HL-60 (cell line): ENCODE measurements around the gene ESRRB.

Experiments
- DNase-seq, 2 experiments: peaks; one replicate each; pipeline ENCODE4 v3.0.0-alpha.2; 2010 to 2020; ENCODE audit warnings: low read depth in 1 of 2, low spot score in 1 of 2
- H3K27ac ChIP-seq: fragments of 250-450 bp; sonication (Bioruptor Pico); replicated peaks from 2 replicates; pipeline ENCODE4 v1.5.1; 2020; ENCODE audit warnings: mild to moderate bottlenecking, moderate library complexity
- H3K27me3 ChIP-seq: fragments of 250-450 bp; sonication (Bioruptor Pico); 2 replicates; pipeline ENCODE4 v1.5.1; 2021; ENCODE audit warnings: mild to moderate bottlenecking, moderate library complexity; ENCODE audit not compliant: insufficient read depth, poor library complexity, severe bottlenecking
- H3K4me3 ChIP-seq: replicated peaks from 2 replicates; pipeline ENCODE4 v1.5.1; 2011; ENCODE audit warnings: mild to moderate bottlenecking, control low read depth, low read length; ENCODE audit not compliant: insufficient read depth
- GABPA ChIP-seq: IDR thresholded peaks from 2 replicates; pipeline ENCODE4 v1.6.1; 2012; ENCODE audit warnings: low read depth
- POLR2AphosphoS5 ChIP-seq: IDR thresholded peaks from 2 replicates; pipeline ENCODE4 v1.6.1; 2012; ENCODE audit warnings: low read depth
- SPI1 ChIP-seq: IDR thresholded peaks from 2 replicates; pipeline ENCODE4 v1.6.1; 2012; ENCODE audit warnings: low read depth, mild to moderate bottlenecking, borderline replicate concordance
- TF ChIP-seq, protein P1 (sequence below): IDR thresholded peaks from 2 replicates; pipeline ENCODE4 v1.6.1; 2012; ENCODE audit warnings: low read depth; ENCODE audit not compliant: insufficient replicate concordance
- TF ChIP-seq, protein P2 (sequence below): IDR thresholded peaks from one replicate; pipeline ENCODE4 v1.5.1; 2011; ENCODE audit warnings: low read length, control low read depth, inconsistent platforms; ENCODE audit not compliant: insufficient read depth

The ESRRB gene

DNA sequence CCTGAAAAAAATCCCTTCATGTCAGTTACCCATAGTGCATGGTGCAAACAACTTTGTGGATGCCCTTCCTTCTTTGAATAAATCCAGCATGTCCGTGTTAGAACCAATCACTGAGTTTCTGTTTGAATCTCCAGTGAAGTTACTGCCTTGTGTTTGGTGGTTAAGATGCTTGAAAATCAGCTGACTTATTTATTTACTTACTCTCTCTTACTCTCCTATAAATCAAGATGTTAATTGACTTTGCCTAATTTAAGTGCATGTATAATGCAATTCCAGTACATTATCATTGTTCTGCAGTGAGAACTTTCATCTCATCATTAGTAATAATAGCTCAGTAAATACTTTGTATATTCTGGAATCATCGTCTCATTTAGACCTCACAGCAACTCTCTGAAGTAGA is 114.2 kb downstream of the ESRRB start:
- Histone ChIP-seq H3K27me3 (no peaks in the 10 kb centered on the region), H3K4me3 (no peak overlapping the region), H3K27ac (no peak overlapping the region)
- TF ChIP-seq SPI1 = no peak
- no peak for TF ChIP-seq POLR2AphosphoS5
- TF ChIP-seq GABPA = no peak
- TF ChIP-seq, protein P1, sequence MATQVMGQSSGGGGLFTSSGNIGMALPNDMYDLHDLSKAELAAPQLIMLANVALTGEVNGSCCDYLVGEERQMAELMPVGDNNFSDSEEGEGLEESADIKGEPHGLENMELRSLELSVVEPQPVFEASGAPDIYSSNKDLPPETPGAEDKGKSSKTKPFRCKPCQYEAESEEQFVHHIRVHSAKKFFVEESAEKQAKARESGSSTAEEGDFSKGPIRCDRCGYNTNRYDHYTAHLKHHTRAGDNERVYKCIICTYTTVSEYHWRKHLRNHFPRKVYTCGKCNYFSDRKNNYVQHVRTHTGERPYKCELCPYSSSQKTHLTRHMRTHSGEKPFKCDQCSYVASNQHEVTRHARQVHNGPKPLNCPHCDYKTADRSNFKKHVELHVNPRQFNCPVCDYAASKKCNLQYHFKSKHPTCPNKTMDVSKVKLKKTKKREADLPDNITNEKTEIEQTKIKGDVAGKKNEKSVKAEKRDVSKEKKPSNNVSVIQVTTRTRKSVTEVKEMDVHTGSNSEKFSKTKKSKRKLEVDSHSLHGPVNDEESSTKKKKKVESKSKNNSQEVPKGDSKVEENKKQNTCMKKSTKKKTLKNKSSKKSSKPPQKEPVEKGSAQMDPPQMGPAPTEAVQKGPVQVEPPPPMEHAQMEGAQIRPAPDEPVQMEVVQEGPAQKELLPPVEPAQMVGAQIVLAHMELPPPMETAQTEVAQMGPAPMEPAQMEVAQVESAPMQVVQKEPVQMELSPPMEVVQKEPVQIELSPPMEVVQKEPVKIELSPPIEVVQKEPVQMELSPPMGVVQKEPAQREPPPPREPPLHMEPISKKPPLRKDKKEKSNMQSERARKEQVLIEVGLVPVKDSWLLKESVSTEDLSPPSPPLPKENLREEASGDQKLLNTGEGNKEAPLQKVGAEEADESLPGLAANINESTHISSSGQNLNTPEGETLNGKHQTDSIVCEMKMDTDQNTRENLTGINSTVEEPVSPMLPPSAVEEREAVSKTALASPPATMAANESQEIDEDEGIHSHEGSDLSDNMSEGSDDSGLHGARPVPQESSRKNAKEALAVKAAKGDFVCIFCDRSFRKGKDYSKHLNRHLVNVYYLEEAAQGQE = no peak
- TF ChIP-seq, protein P2, sequence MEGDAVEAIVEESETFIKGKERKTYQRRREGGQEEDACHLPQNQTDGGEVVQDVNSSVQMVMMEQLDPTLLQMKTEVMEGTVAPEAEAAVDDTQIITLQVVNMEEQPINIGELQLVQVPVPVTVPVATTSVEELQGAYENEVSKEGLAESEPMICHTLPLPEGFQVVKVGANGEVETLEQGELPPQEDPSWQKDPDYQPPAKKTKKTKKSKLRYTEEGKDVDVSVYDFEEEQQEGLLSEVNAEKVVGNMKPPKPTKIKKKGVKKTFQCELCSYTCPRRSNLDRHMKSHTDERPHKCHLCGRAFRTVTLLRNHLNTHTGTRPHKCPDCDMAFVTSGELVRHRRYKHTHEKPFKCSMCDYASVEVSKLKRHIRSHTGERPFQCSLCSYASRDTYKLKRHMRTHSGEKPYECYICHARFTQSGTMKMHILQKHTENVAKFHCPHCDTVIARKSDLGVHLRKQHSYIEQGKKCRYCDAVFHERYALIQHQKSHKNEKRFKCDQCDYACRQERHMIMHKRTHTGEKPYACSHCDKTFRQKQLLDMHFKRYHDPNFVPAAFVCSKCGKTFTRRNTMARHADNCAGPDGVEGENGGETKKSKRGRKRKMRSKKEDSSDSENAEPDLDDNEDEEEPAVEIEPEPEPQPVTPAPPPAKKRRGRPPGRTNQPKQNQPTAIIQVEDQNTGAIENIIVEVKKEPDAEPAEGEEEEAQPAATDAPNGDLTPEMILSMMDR = no peak
- DNase-seq = no peak

DNA sequence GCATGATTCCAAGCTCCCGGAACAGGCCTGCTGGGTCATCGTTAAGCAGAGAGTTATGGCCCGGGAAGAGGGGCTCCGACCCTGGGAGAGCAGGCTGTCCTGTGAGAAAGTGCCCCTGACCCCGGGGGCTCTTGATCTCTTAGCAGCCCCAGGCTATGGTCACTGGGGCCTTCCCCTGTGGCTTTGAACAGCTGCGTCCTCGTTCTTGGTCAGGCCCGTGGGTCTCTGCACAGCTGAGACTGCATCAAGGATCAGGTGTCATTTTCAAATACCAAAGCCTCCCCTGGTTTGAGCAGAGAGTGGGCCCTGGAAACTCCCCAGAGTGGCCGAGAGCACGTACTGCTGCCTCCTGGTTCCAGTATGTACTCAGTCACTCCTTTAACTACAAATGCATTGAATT is 114.8 kb downstream of the ESRRB start:
- H3K27ac ChIP-seq = no peak overlapping the region
- H3K27me3 ChIP-seq = no peaks in the 10 kb centered on the region
- no peak for DNase-seq
- no peak overlapping the region for H3K4me3 ChIP-seq
- TF ChIP-seq POLR2AphosphoS5 (no peak), GABPA (no peak), SPI1 (no peak)
- TF ChIP-seq, protein P2 = no peak
- TF ChIP-seq, protein P1 = no peak

DNA sequence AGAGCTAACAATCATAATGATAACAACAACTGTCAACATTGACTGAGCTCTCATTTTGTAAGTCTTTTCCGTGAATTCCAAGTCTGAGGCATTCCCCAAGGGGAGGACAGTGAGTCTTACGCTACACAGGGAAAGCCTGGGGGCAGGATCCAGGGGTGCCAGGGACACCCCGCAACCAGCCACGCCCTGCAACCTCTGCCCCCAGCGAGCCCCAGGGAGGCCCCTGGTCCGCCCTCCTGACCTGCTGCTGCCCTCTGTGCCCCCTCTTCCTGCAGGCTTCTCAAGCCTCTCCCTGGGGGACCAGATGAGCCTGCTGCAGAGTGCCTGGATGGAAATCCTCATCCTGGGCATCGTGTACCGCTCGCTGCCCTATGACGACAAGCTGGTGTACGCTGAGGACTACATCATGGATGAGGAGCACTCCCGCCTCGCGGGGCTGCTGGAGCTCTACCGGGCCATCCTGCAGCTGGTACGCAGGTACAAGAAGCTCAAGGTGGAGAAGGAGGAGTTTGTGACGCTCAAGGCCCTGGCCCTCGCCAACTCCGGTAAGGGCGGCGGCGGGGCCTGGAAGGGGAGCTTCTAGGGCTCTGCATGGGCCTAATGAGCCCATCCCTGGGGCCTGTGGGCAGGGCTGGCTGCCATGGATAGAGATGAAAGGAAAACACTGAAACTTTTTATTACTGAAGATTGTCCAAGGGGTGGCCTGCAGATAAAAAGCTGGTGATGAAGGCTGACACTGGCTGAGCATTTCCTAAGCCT is 115.4 kb downstream of the ESRRB start:
- no peak for DNase-seq
- Histone ChIP-seq H3K4me3 (no peak overlapping the region), H3K27ac (no peak overlapping the region), H3K27me3 (no peaks in the 10 kb centered on the region)
- TF ChIP-seq POLR2AphosphoS5 (no peak), GABPA (no peak), SPI1 (no peak)
- TF ChIP-seq, protein P2 = no peak
- TF ChIP-seq, protein P1 = no peak
